ENCODE results near the gene SH3GL1.

Gene SH3GL1

DNA sequence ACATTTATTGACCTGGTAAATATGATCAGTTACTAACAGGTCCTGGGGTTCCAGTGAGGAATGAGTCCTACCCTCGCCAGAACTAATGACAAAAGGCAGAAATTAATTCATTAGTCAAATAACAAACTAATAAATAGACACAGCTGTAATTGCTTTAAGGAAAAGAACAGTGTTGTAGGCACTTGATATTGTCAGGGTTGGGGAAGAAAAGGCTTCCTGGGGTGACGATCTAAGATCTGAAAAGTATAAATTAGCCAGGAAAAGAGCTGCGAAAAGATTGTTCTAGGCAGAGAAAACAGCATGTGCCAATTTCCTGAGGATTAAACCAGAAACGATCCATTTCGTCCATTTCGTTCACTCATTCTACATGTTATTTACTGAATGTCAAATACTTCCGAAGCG lies 1.4 kb upstream of the SH3GL1 start:
- Mint-ChIP-seq H3K9me3 (no peaks in the 10 kb centered on the region), H3K4me1 (ENCODE audit: low read depth in 2 of 2) (peaks cover 33 to 41% of the 10 kb centered on the region in 2 donors), H3K27ac (peak overlapping the region; percentile 96 to 98), H3K27me3 (no peaks in the 10 kb centered on the region), H3K4me3 (peak overlapping the region; percentile 80 to 85), H3K36me3 (ENCODE audit: insufficient read depth) (peaks cover 31% of the 10 kb centered on the region)
- no peak for ATAC-seq (replicated peaks)
- peak in 1 of 3 experiments; percentile 22 for DNase-seq

DNA sequence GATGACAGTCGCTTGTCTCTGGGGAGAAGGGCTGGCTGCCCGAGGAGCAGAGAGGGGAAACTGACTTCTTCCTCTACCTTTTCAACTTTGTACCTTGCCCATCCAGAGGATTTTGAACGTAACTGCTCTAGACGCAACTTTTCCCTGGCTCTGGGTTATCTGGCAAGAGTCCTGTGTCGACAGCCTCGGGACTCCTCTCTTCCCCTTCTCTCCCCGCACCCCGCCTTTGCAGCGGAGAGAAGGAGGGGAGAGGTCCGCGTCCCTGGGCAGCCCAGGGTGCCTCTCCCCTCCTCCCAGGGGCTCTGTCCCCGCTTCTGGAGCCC lies 574 bp downstream of the SH3GL1 start:
- H3K27me3 Mint-ChIP-seq = no peaks in the 10 kb centered on the region
- peak overlapping the region; percentile 95 for H3K27ac Mint-ChIP-seq
- H3K36me3 Mint-ChIP-seq (ENCODE audit: insufficient read depth) = peaks cover 46% of the 10 kb centered on the region
- H3K4me1 Mint-ChIP-seq (ENCODE audit: low read depth in 2 of 2) = peaks cover 42 to 49% of the 10 kb centered on the region in 2 donors
- DNase-seq (peak in 1 of 3 experiments; percentile 16), ATAC-seq (replicated peaks) (no peak)
- H3K9me3 Mint-ChIP-seq = no peaks in the 10 kb centered on the region
- peak overlapping the region; percentile 90 to 96 for H3K4me3 Mint-ChIP-seq

- DNase-seq (no peak), ATAC-seq (replicated peaks) (no peak)
- no peaks in the 10 kb centered on the region for H3K27me3 Mint-ChIP-seq
- H3K9me3 Mint-ChIP-seq = no peaks in the 10 kb centered on the region
- H3K27ac Mint-ChIP-seq = peak overlapping the region in 1 of 2 donors; percentile 45
- peaks cover 47 to 50% of the 10 kb centered on the region in 2 donors for H3K4me1 Mint-ChIP-seq (ENCODE audit: low read depth in 2 of 2)
- no peak overlapping the region for H3K4me3 Mint-ChIP-seq
- H3K36me3 Mint-ChIP-seq (ENCODE audit: insufficient read depth) = peaks cover 47% of the 10 kb centered on the region
These were observed 3.2 kb downstream of the SH3GL1 start for GRCh38 chr19:4396949-4397783.

- no peak overlapping the region for H3K4me3 Mint-ChIP-seq
- no peak for ATAC-seq (replicated peaks)
- peak overlapping the region; percentile 21 to 87 for H3K27ac Mint-ChIP-seq
- no peaks in the 10 kb centered on the region for H3K9me3 Mint-ChIP-seq
- no peaks in the 10 kb centered on the region for H3K27me3 Mint-ChIP-seq
- H3K36me3 Mint-ChIP-seq (ENCODE audit: insufficient read depth) = peaks cover 42% of the 10 kb centered on the region
- H3K4me1 Mint-ChIP-seq (ENCODE audit: low read depth in 2 of 2) = peaks cover 39 to 45% of the 10 kb centered on the region in 2 donors
- no peak for DNase-seq
These were observed 6.3 kb downstream of the SH3GL1 start for GRCh38 chr19:4393947-4394590.

- peaks cover 43% of the 10 kb centered on the region for H3K36me3 Mint-ChIP-seq (ENCODE audit: insufficient read depth)
- no peaks in the 10 kb centered on the region for H3K9me3 Mint-ChIP-seq
- DNase-seq (no peak), ATAC-seq (replicated peaks) (no peak)
- peak overlapping the region in 1 of 2 donors; percentile 13 for H3K27ac Mint-ChIP-seq
- no peaks in the 10 kb centered on the region for H3K27me3 Mint-ChIP-seq
- no peak overlapping the region for H3K4me3 Mint-ChIP-seq
- peaks cover 42 to 43% of the 10 kb centered on the region in 2 donors for H3K4me1 Mint-ChIP-seq (ENCODE audit: low read depth in 2 of 2)
These were observed 8.5 kb downstream of the SH3GL1 start for GRCh38 chr19:4391701-4392483.

DNA sequence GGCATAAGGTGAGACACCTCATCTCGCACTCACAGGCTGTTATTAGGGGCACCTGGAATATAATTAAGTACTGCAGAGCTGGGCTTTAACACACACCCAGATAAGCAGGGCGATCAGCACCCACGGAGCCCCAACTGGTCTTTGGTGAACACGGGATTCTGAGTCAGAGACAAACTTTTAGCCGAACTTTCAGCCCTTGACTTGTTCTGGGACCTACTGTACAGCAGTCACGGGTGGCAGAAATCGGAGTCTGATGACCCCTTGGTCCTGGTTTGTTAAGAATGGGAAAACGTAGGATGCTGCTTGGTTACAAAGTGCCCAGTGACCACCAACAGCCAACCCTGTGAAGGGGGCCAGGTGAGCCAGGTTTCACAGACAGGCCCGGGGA lies 9.0 kb downstream of the SH3GL1 start:
- Mint-ChIP-seq H3K36me3 (ENCODE audit: insufficient read depth) (peaks cover 43% of the 10 kb centered on the region), H3K9me3 (no peaks in the 10 kb centered on the region), H3K4me3 (no peak overlapping the region), H3K27ac (no peak overlapping the region), H3K4me1 (ENCODE audit: low read depth in 2 of 2) (peaks cover 40 to 44% of the 10 kb centered on the region in 2 donors), H3K27me3 (no peaks in the 10 kb centered on the region)
- ATAC-seq (replicated peaks) (no peak), DNase-seq (no peak)

GRCh38 chr19:4390567-4391305 lies 9.6 kb downstream of the SH3GL1 start:
- DNase-seq = no peak
- no peaks in the 10 kb centered on the region for H3K9me3 Mint-ChIP-seq
- ATAC-seq (replicated peaks) = no peak
- peaks cover 40 to 47% of the 10 kb centered on the region in 2 donors for H3K4me1 Mint-ChIP-seq (ENCODE audit: low read depth in 2 of 2)
- H3K36me3 Mint-ChIP-seq (ENCODE audit: insufficient read depth) = peaks cover 40% of the 10 kb centered on the region
- peak overlapping the region in 1 of 2 donors; percentile 52 for H3K4me3 Mint-ChIP-seq
- peak overlapping the region in 1 of 2 donors; percentile 86 for H3K27ac Mint-ChIP-seq
- no peaks in the 10 kb centered on the region for H3K27me3 Mint-ChIP-seq

- H3K27me3 Mint-ChIP-seq = no peaks in the 10 kb centered on the region
- H3K36me3 Mint-ChIP-seq (ENCODE audit: insufficient read depth) = peaks cover 39% of the 10 kb centered on the region
These were observed 10.3 kb downstream of the SH3GL1 start for GRCh38 chr19:4390017-4390566.

GRCh38 chr19:4389511-4390016 lies 10.8 kb downstream of the SH3GL1 start:
- no peaks in the 10 kb centered on the region for H3K27me3 Mint-ChIP-seq
- peaks cover 34 to 38% of the 10 kb centered on the region in 2 donors for H3K4me1 Mint-ChIP-seq (ENCODE audit: low read depth in 2 of 2)
- H3K36me3 Mint-ChIP-seq (ENCODE audit: insufficient read depth) = peaks cover 38% of the 10 kb centered on the region
- ATAC-seq (replicated peaks) = no peak
- H3K9me3 Mint-ChIP-seq = no peaks in the 10 kb centered on the region
- no peak overlapping the region for H3K4me3 Mint-ChIP-seq
- peak overlapping the region in 1 of 2 donors; percentile 0 for H3K27ac Mint-ChIP-seq
- DNase-seq = no peak

More at GRCh38 chr19:4390017-4390566, 10.3 kb downstream of the SH3GL1 start:
- ATAC-seq (replicated peaks) (no peak), DNase-seq (no peak)
- peak overlapping the region in 1 of 2 donors; percentile 52 for H3K4me3 Mint-ChIP-seq
- peak overlapping the region; percentile 0 to 86 for H3K27ac Mint-ChIP-seq
- no peaks in the 10 kb centered on the region for H3K9me3 Mint-ChIP-seq
- peaks cover 39 to 41% of the 10 kb centered on the region in 2 donors for H3K4me1 Mint-ChIP-seq (ENCODE audit: low read depth in 2 of 2)

DNA sequence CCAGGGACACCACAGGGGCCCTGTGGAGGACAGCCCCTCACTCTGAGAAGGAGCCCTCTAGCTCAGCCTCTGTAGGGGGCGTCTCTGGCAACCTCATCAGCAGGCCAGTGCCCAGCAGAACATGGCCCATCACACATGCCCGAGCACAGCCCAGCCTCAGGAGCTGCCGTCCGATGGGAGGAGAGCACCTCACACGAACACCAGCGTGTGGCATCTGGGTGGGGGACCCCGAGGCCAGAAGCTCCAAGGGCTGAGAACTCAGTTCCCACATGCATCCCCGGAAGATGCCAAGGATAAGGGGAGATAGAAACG lies 11.3 kb downstream of the SH3GL1 start:
- peaks cover 36% of the 10 kb centered on the region for H3K36me3 Mint-ChIP-seq (ENCODE audit: insufficient read depth)
- H3K4me1 Mint-ChIP-seq (ENCODE audit: low read depth in 2 of 2) = peaks cover 28 to 32% of the 10 kb centered on the region in 2 donors
- H3K4me3 Mint-ChIP-seq = no peak overlapping the region
- no peaks in the 10 kb centered on the region for H3K27me3 Mint-ChIP-seq
- no peaks in the 10 kb centered on the region for H3K9me3 Mint-ChIP-seq
- ATAC-seq (replicated peaks) = no peak
- DNase-seq = no peak
- H3K27ac Mint-ChIP-seq = peak overlapping the region in 1 of 2 donors; percentile 77

DNA sequence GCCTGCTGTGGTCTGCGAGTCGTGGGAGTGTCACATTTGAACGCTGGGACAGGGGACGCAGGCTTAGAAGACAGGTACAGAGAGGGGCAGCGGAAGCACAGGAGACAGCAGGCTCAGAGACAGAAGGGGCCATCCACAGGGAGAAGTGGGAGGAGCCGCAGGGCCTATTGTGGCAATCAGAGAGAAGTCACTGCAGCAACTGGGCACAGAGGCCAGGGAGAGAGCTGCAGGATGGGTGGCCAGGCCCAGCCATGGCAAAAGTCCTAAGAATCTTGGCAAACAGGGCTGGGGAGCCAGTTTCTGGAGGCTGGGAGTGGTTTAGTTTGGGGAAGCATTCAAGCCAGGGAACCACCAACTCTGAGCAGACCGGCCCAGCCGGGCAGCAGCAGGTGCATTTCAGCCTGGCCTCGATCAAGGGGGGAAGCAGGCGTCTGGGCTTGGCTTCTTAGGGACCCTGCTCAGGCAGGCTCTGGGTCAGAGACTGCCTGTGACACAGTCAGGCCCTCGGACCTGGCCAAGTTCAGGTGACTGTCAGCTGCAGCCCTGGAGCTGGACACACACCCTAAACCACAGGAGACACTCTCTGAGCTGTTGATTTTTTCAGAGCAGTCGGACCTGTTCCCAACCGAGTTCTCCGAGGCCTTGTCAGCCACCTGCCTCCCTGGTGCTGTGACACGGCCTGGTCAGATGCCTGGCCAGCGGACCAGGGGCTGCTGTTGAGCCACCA lies 11.8 kb downstream of the SH3GL1 start:
- no peak for DNase-seq
- H3K4me1 Mint-ChIP-seq (ENCODE audit: low read depth in 2 of 2) = peaks cover 25 to 30% of the 10 kb centered on the region in 2 donors
- no peak for ATAC-seq (replicated peaks)
- no peaks in the 10 kb centered on the region for H3K9me3 Mint-ChIP-seq
- H3K27me3 Mint-ChIP-seq = no peaks in the 10 kb centered on the region
- H3K4me3 Mint-ChIP-seq = no peak overlapping the region
- H3K27ac Mint-ChIP-seq = peak overlapping the region; percentile 35 to 77
- peaks cover 32% of the 10 kb centered on the region for H3K36me3 Mint-ChIP-seq (ENCODE audit: insufficient read depth)

Measured in effector memory CD8-positive, alpha-beta T cell (primary cell).